ENCODE results near the gene ARL3. TPM values are rescaled to one million over a fixed set of nuclear protein-coding genes. Genes with fewer than 3 reads are reported as not detected.
A peak's percentile ranks its signal among the peaks of the same experiment; 100 is the strongest.

ARL3 gene
- total RNA-seq, 2 experiments from 2014 or later: 5.3 to 6.2 TPM

- DNase-seq (no peak), ATAC-seq (no peak)
- peaks cover 54% of the 10 kb centered on the region for H3K36me3 Mint-ChIP-seq (ENCODE audit: low read depth)
- peak overlapping the region; percentile 90 for H3K27ac Mint-ChIP-seq
- no peak for TF ChIP-seq CTCF (IDR thresholded peaks at IDR 0.05)
- CTCF ChIA-PET: interaction anchor here (0.7 to 2.8 kb wide), 6 partner anchors 11 to 103 kb away, joined by 3 to 14 read pairs (median 4); partner anchors contain the start of genes ARL3 and SFXN2
- H3K4me3 Mint-ChIP-seq: peak overlapping the region; percentile 99
- intact Hi-C loops (cut with micrococcal nuclease): loop anchor here (5.0 kb wide), 1 partner anchor 62 kb away; the partner anchor contains the start of genes ARL3 and SFXN2
- H3K9me3 Mint-ChIP-seq: no peaks in the 10 kb centered on the region
- peaks cover 83% of the 10 kb centered on the region for H3K4me1 Mint-ChIP-seq (ENCODE audit: low read depth)
- POLR2A ChIA-PET: interaction anchor here (0.7 to 6.1 kb wide), 5 partner anchors 11 to 64 kb away, joined by 3 to 67 read pairs (median 3); partner anchors contain the start of gene ARL3
- H3K27me3 Mint-ChIP-seq: no peaks in the 10 kb centered on the region
Measured at GRCh38 chr10:102649797-102650654, 64.2 kb downstream of the ARL3 start.

- no peak for TF ChIP-seq CTCF (IDR thresholded peaks at IDR 0.05)
- Mint-ChIP-seq H3K27ac (peak overlapping the region; percentile 95), H3K4me1 (ENCODE audit: low read depth) (peaks cover 76% of the 10 kb centered on the region), H3K4me3 (peak overlapping the region; percentile 99), H3K9me3 (no peaks in the 10 kb centered on the region), H3K36me3 (ENCODE audit: low read depth) (peaks cover 50% of the 10 kb centered on the region), H3K27me3 (no peaks in the 10 kb centered on the region)
- POLR2A ChIA-PET: interaction anchor here (1.0 to 6.1 kb wide), 3 partner anchors 12 to 63 kb away, joined by 3 to 67 read pairs (median 5); no protein-coding TSS in a partner anchor
- CTCF ChIA-PET: interaction anchor here (0.7 to 2.8 kb wide), 5 partner anchors 12 to 104 kb away, joined by 3 to 14 read pairs (median 4); no protein-coding TSS in a partner anchor
- DNase-seq: peak; percentile 71
- intact Hi-C loops (cut with micrococcal nuclease): loop anchor here (5.0 kb wide), 1 partner anchor 63 kb away; the partner anchor contains the start of genes ARL3 and SFXN2
- ATAC-seq: no peak
Measured at GRCh38 chr10:102648889-102649796, 65.1 kb downstream of the ARL3 start.

- DNase-seq (no peak), ATAC-seq (no peak)
- ChIA-PET POLR2A (interaction anchor here (0.7 to 6.1 kb wide), 2 partner anchors 13 to 15 kb away, joined by 3 to 67 read pairs; no protein-coding TSS in a partner anchor), CTCF (no interaction called here)
- intact Hi-C loops (cut with micrococcal nuclease): loop anchor here (5.0 kb wide), 1 partner anchor 64 kb away; the partner anchor contains the start of genes ARL3 and SFXN2
- no peak for TF ChIP-seq CTCF (IDR thresholded peaks at IDR 0.05)
- H3K27ac Mint-ChIP-seq: peak overlapping the region; percentile 95
- peaks cover 70% of the 10 kb centered on the region for H3K4me1 Mint-ChIP-seq (ENCODE audit: low read depth)
- H3K4me3 Mint-ChIP-seq: peak overlapping the region; percentile 99
- H3K36me3 Mint-ChIP-seq (ENCODE audit: low read depth): peaks cover 45% of the 10 kb centered on the region
- H3K27me3 Mint-ChIP-seq: no peaks in the 10 kb centered on the region
- no peaks in the 10 kb centered on the region for H3K9me3 Mint-ChIP-seq
Measured at GRCh38 chr10:102648269-102648888, 65.8 kb downstream of the ARL3 start.

- H3K27me3 Mint-ChIP-seq: no peaks in the 10 kb centered on the region
- peaks cover 63% of the 10 kb centered on the region for H3K4me1 Mint-ChIP-seq (ENCODE audit: low read depth)
- TF ChIP-seq CTCF (IDR thresholded peaks at IDR 0.05): no peak
- CTCF ChIA-PET: interaction anchor here (3.8 kb wide), 1 partner anchor 27 kb away, joined by 22 read pairs; no protein-coding TSS in a partner anchor
- peaks cover 40% of the 10 kb centered on the region for H3K36me3 Mint-ChIP-seq (ENCODE audit: low read depth)
- peak overlapping the region; percentile 99 for H3K4me3 Mint-ChIP-seq
- no peak for DNase-seq
- no peak for ATAC-seq
- H3K27ac Mint-ChIP-seq: peak overlapping the region; percentile 95
- no peaks in the 10 kb centered on the region for H3K9me3 Mint-ChIP-seq
- intact Hi-C loops (cut with micrococcal nuclease): loop anchor here (2.0 to 5.0 kb wide), 2 partner anchors 13 to 65 kb away; partner anchors contain the start of genes ARL3 and SFXN2
- POLR2A ChIA-PET: interaction anchor here (0.7 to 1.6 kb wide), 2 partner anchors 8 to 14 kb away, joined by 3 to 11 read pairs; no protein-coding TSS in a partner anchor
Measured at GRCh38 chr10:102647443-102648268, 66.5 kb downstream of the ARL3 start.

All from activated CD8-positive, alpha-beta T cell treated with anti-CD3 and anti-CD28 coated beads for 36 hours (primary cell).